Measurements from ENCODE around the gene LRCH1.

Gene LRCH1

GRCh38 chr13:46628622-46629365, 75.8 kb downstream of the LRCH1 start:
- no peak for TF ChIP-seq CTCF (IDR thresholded peaks at IDR 0.05; ENCODE audit: low read depth, low read length)

GRCh38 chr13:46629811-46630413, 76.9 kb downstream of the LRCH1 start:
- H3K4me3 ChIP-seq (replicated peaks in 1 of 2; ENCODE audit: low read depth in 2 of 2, low read length in 2 of 2): no peak overlapping the region
- DNase-seq (ENCODE audit: low read depth in 2 of 2): no peak
- no peak for TF ChIP-seq CTCF (IDR thresholded peaks at IDR 0.05; ENCODE audit: low read depth, low read length)

More at GRCh38 chr13:46628622-46629365, 75.8 kb downstream of the LRCH1 start:
- no peak for DNase-seq (ENCODE audit: low read depth in 2 of 2)
- no peak overlapping the region for H3K4me3 ChIP-seq (replicated peaks in 1 of 2; ENCODE audit: low read depth in 2 of 2, low read length in 2 of 2)

GRCh38 chr13:46630431-46631178, 77.6 kb downstream of the LRCH1 start:
- TF ChIP-seq CTCF (IDR thresholded peaks at IDR 0.05; ENCODE audit: low read depth, low read length): no peak
- no peak overlapping the region for H3K4me3 ChIP-seq (replicated peaks in 1 of 2; ENCODE audit: low read depth in 2 of 2, low read length in 2 of 2)
- DNase-seq (ENCODE audit: low read depth in 2 of 2): peak in 1 of 2 donors; percentile 32

- DNase-seq (ENCODE audit: low read depth in 2 of 2): no peak
- H3K4me3 ChIP-seq (replicated peaks in 1 of 2; ENCODE audit: low read depth in 2 of 2, low read length in 2 of 2): no peak overlapping the region
- TF ChIP-seq CTCF (IDR thresholded peaks at IDR 0.05; ENCODE audit: low read depth, low read length): no peak
Observed at GRCh38 chr13:46631179-46631542, 78.2 kb downstream of the LRCH1 start.

- no peak overlapping the region for H3K4me3 ChIP-seq (replicated peaks in 1 of 2; ENCODE audit: low read depth in 2 of 2, low read length in 2 of 2)
- DNase-seq (ENCODE audit: low read depth in 2 of 2): no peak
- TF ChIP-seq CTCF (IDR thresholded peaks at IDR 0.05; ENCODE audit: low read depth, low read length): no peak
Observed at GRCh38 chr13:46632176-46632575, 79.2 kb downstream of the LRCH1 start.

GRCh38 chr13:46633416-46633815, 80.4 kb downstream of the LRCH1 start:
- TF ChIP-seq CTCF (IDR thresholded peaks at IDR 0.05; ENCODE audit: low read depth, low read length): no peak

More at GRCh38 chr13:46633416-46633815, 80.4 kb downstream of the LRCH1 start:
- H3K4me3 ChIP-seq (replicated peaks in 1 of 2; ENCODE audit: low read depth in 2 of 2, low read length in 2 of 2): no peak overlapping the region
- peak; percentile 66 to 83 for DNase-seq (ENCODE audit: low read depth in 2 of 2)

Measured in cardiac fibroblast (primary cell).